Upper lobe of left lung (tissue), 6 donors: ENCODE data around the gene DNAH10. TPM values are rescaled to one million over a fixed set of nuclear protein-coding genes. Genes with fewer than 3 reads are reported as not detected.
A peak's percentile ranks its signal among the peaks of the same experiment; 100 is the strongest.

Source experiments
- ATAC-seq, 2 donors: fragments of 200-7000 bp; cut with Tn5 transposase; one replicate each; pipeline ENCODE4 v1.9.1; 2022; ENCODE audit warnings: mild to moderate bottlenecking in 2 of 2, moderate library complexity in 2 of 2; ENCODE audit not compliant: low FRiP score in 2 of 2
- DNase-seq, 2 donors: peaks; one replicate each; pipeline ENCODE4 v3.0.0-alpha.2; 2019 to 2020
- H3K27ac ChIP-seq, 4 donors: fragments of 200-600 bp; sonication (generic); one replicate each; pipeline ENCODE4 v1.5.1; 2016 to 2019
- H3K27me3 ChIP-seq, 4 donors: fragments of 200-600 bp; sonication (generic); one replicate each; pipeline ENCODE4 v1.5.1; 2017 to 2019
- H3K36me3 ChIP-seq, 4 donors: fragments of 200-600 bp; sonication (generic); one replicate each; pipeline ENCODE4 v1.5.1; 2016 to 2019
- H3K4me1 ChIP-seq, 4 donors: fragments of 200-600 bp; sonication (generic); one replicate each; pipeline ENCODE4 v1.5.1; 2018 to 2019
- H3K4me3 ChIP-seq, 4 donors: fragments of 200-600 bp; sonication (generic); one replicate each; pipeline ENCODE4 v1.5.1; 2017 to 2019; ENCODE audit warnings: mild to moderate bottlenecking in 2 of 4, moderate library complexity in 1 of 4
- H3K9me3 ChIP-seq, 4 donors: fragments of 200-600 bp; sonication (generic); one replicate each; pipeline ENCODE4 v1.5.1; 2018 to 2019
- CTCF ChIP-seq, 6 experiments: fragments of 450-650 bp in 4 of 6; fragments of 200-600 bp in 2 of 6; sonication (generic) in 2 of 6; IDR thresholded peaks; one replicate each; pipeline ENCODE4 v1.5.1; 2016 to 2019; ENCODE audit warnings: antibody characterized with exemption in 6 of 6
- EP300 ChIP-seq, 4 donors: sonication (generic); formaldehyde crosslinking; IDR thresholded peaks; one replicate each; pipeline ENCODE4 v1.5.1; 2017; ENCODE audit warnings: antibody characterized with exemption in 4 of 4, control low read depth in 2 of 4
- POLR2A ChIP-seq, 4 donors: fragments of 450-650 bp; IDR thresholded peaks; one replicate each; pipeline ENCODE4 v1.5.1; 2016 to 2017; ENCODE audit warnings: antibody characterized with exemption in 4 of 4, mild to moderate bottlenecking in 2 of 4
- POLR2AphosphoS5 ChIP-seq, 2 donors: sonication (generic); formaldehyde crosslinking; IDR thresholded peaks; one replicate each; pipeline ENCODE4 v1.5.1; 2017; ENCODE audit warnings: antibody characterized with exemption in 2 of 2
- WGBS, 2 donors: methylation state at CpG; one replicate each; pipeline ENCODE4 v1.1.5; 2017 to 2018; 5-methylcytosine and 5-hydroxymethylcytosine counted together
- total RNA-seq, 6 donors: library from RNA; depleted of rRNA in 4 of 6; stranded (reverse); fragments of >200 nt in 4 of 6; gene quantifications; one replicate each; pipeline versions ENCODE4 v1.1.0 to v1.2.1, GENCODE V29; 2016 to 2021
- donor health status: DM: no; HTN: no; CAD: no; lungs with moderate emphysema.
- donor health status: DM: no; HTN: yes; CAD: no; lungs with severe emphysema.

The DNAH10 gene
- total RNA-seq, 6 donors from 2014 or later = 0.31 to 46.0 (median 8.3) TPM

- WGBS, 2 donors = 93 to 95% methylated on average over 39 to 46 of the region's 46 CpGs
- H3K4me1 ChIP-seq = peaks cover 7 to 38% (median 26%) of the 10 kb centered on the region in 4 donors
- no peaks in the 10 kb centered on the region for H3K9me3 ChIP-seq
- peak overlapping the region in 3 of 4 donors; percentile 41 to 64 (median 45) for H3K27ac ChIP-seq
- no peak for TF ChIP-seq CTCF (IDR thresholded peaks at IDR 0.05)
- no peak for TF ChIP-seq POLR2AphosphoS5 (IDR thresholded peaks at IDR 0.05)
- no peak for TF ChIP-seq EP300 (IDR thresholded peaks at IDR 0.05)
- no peak for TF ChIP-seq POLR2A (IDR thresholded peaks at IDR 0.05)
- H3K4me3 ChIP-seq = no peak overlapping the region
- no peak for ATAC-seq
- peaks cover 0 to 51% (median 28%) of the 10 kb centered on the region in 4 donors for H3K36me3 ChIP-seq
- H3K27me3 ChIP-seq = no peaks in the 10 kb centered on the region
- peak in 1 of 2 donors; percentile 78 for DNase-seq
Measured at GRCh38 chr12:123936956-123937706, 175.0 kb downstream of the DNAH10 start.

- Histone ChIP-seq H3K4me1 (peaks cover 7 to 38% (median 26%) of the 10 kb centered on the region in 4 donors), H3K9me3 (no peaks in the 10 kb centered on the region), H3K4me3 (no peak overlapping the region), H3K27me3 (no peaks in the 10 kb centered on the region), H3K36me3 (peaks cover 0 to 59% (median 34%) of the 10 kb centered on the region in 4 donors), H3K27ac (peak overlapping the region; percentile 29 to 64 (median 43))
- DNase-seq (peak in 1 of 2 donors; percentile 56), ATAC-seq (peak; percentile 25 to 61)
- WGBS, 2 donors = 51 to 53% methylated on average over 16 of the region's 16 CpGs
- TF ChIP-seq POLR2A (IDR thresholded peaks at IDR 0.05) (no peak), POLR2AphosphoS5 (IDR thresholded peaks at IDR 0.05) (peak in 1 of 2 donors; percentile 14)
Measured at GRCh38 chr12:123937707-123938591, 175.8 kb downstream of the DNAH10 start.

GRCh38 chr12:123938679-123939480 is 176.8 kb downstream of the DNAH10 start:
- peaks cover 7 to 39% (median 26%) of the 10 kb centered on the region in 4 donors for H3K4me1 ChIP-seq
- no peak overlapping the region for H3K4me3 ChIP-seq
- TF ChIP-seq EP300 (IDR thresholded peaks at IDR 0.05) = no peak
- TF ChIP-seq CTCF (IDR thresholded peaks at IDR 0.05) = peak in 2 of 6 experiments; percentile 12 to 13
- H3K27ac ChIP-seq = peak overlapping the region; percentile 29 to 64 (median 43)
- ATAC-seq (no peak), DNase-seq (no peak)
- H3K27me3 ChIP-seq = no peaks in the 10 kb centered on the region
- 86 to 90% methylated on average over 16 of the region's 16 CpGs for WGBS, 2 donors
- H3K9me3 ChIP-seq = no peaks in the 10 kb centered on the region
- peaks cover 0 to 65% (median 40%) of the 10 kb centered on the region in 4 donors for H3K36me3 ChIP-seq

- no peak overlapping the region for H3K27ac ChIP-seq
- H3K4me1 ChIP-seq = peaks cover 7 to 35% (median 22%) of the 10 kb centered on the region in 4 donors
- ATAC-seq (no peak), DNase-seq (peak in 1 of 2 donors; percentile 16)
- TF ChIP-seq EP300 (IDR thresholded peaks at IDR 0.05) (no peak), POLR2AphosphoS5 (IDR thresholded peaks at IDR 0.05) (no peak), CTCF (IDR thresholded peaks at IDR 0.05) (no peak), POLR2A (IDR thresholded peaks at IDR 0.05) (no peak)
- no peak overlapping the region for H3K4me3 ChIP-seq
- no peaks in the 10 kb centered on the region for H3K9me3 ChIP-seq
- H3K36me3 ChIP-seq = peaks cover 0 to 66% (median 44%) of the 10 kb centered on the region in 4 donors
- H3K27me3 ChIP-seq = no peaks in the 10 kb centered on the region
- WGBS, 2 donors = 69 to 86% methylated on average over 8 to 16 of the region's 16 CpGs
Measured at GRCh38 chr12:123939716-123940626, 177.9 kb downstream of the DNAH10 start.
